GM21786 (cell line): ENCODE results near the gene MUC5AC.
"Not testable (repeated sequence)": the region's sequence is repeated elsewhere in the genome, so short reads cannot be mapped to it uniquely, and the experiment has no call there.

Experiments
- ATAC-seq: cut with Tn5 transposase; IDR thresholded peaks from one replicate; pipeline ENCODE4 v1.9.1; 2021; ENCODE audit not compliant: unreplicated experiment

The MUC5AC gene

GRCh38 chr11:1234771-1235305 lies 77.1 kb downstream of the MUC5AC start:
- ATAC-seq = no peak

DNA sequence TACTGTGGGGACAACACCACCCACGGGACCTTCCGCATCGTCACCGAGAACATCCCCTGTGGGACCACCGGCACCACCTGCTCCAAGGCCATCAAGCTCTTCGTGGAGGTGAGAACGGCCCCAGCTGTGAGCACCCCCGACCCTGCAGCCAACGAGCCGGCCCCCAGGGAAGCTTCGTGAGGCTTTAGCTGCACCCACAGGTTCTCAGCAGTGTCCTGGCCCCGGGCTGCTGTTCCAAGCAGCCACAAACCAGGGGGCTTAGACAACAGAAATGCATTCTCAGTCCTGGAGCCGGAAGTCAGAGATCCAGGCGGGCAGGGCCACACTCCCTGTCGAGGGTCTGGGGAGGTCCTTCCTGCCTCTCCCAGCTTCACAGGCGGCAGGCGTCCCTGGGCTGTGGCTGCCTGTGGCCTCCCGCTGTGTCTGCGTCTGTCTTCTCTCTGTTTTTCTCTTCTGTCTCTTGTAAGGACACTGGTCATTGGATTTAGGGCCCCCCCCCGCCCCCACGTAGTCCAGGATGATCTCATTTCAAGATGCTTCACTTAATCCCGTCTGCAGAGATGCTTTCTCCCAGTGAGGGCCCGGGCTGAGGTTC lies 77.7 kb downstream of the MUC5AC start:
- no peak for ATAC-seq

GRCh38 chr11:1235901-1236315 lies 78.2 kb downstream of the MUC5AC start:
- no peak for ATAC-seq

GRCh38 chr11:1236316-1237127 lies 78.8 kb downstream of the MUC5AC start:
- no peak for ATAC-seq

- no peak for ATAC-seq
Observed at GRCh38 chr11:1237128-1237580, 79.4 kb downstream of the MUC5AC start.

DNA sequence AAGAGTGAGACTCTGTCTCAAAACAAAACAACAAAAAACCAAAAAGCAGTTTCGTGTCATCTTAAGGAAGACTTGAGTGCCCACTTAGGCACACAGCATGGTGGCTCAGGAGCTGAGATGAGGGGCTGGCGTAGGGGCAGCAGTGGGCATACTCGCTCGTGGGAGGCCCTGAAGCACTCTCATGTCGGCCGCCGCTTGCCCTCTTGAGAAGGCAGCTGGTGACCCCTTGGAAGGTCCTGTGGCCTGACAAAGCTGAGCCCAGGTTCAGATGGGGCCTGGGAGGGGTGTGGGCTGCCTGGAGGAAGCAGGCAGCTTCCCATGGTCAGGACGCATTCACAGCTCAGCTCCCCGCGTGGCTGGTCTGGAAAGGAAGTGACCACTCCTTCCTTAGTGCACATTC lies 80.1 kb downstream of the MUC5AC start:
- ATAC-seq = no peak

- ATAC-seq = no peak
Observed at GRCh38 chr11:1238767-1239595, 81.2 kb downstream of the MUC5AC start.

DNA sequence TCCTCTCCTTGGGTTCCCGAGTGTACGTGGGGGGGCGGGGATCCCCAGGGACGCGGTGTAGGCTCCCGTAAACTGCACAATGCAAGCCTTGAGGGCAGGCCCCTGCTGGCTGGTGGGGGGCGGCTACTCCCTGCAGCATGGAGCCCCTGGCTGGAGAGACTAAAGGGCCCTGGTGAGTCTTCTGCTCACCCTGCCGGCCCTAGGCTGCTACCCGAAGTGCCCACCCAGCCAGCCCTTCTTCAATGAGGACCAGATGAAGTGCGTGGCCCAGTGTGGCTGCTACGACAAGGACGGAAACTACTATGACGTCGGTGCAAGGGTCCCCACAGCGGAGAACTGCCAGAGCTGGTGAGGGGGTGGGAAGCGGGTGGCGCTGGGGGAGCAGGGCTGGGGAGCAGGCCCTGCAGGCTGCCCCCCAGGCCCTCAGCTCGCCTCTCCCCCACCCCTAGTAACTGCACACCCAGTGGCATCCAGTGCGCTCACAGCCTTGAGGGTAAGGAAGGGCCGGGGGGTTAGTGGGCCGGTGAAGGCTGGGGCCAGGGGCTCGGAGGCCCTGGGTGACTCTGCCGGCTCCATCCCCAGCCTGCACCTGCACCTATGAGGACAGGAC lies 81.9 kb downstream of the MUC5AC start:
- ATAC-seq = no peak

DNA sequence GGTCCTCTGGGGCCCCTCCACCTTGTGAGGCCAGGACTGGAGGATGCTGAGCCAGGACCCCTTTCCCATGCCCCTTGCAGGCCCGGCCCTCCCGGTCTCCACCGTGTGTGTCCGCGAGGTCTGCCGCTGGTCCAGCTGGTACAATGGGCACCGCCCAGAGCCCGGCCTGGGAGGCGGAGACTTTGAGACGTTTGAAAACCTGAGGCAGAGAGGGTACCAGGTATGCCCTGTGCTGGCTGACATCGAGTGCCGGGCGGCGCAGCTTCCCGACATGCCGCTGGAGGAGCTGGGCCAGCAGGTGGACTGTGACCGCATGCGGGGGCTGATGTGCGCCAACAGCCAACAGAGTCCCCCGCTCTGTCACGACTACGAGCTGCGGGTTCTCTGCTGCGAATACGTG lies 83.0 kb downstream of the MUC5AC start:
- no peak for ATAC-seq

GRCh38 chr11:1241706-1242105 lies 84.0 kb downstream of the MUC5AC start:
- ATAC-seq = no peak

DNA sequence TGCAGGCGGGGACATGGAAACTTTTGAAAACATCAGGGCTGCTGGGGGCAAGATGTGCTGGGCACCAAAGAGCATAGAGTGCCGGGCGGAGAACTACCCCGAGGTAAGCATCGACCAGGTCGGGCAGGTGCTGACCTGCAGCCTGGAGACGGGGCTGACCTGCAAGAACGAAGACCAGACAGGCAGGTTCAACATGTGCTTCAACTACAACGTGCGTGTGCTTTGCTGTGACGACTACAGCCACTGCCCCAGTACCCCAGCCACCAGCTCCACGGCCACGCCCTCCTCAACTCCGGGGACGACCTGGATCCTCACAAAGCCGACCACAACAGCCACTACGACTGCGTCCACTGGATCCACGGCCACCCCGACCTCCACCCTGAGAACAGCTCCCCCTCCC lies 84.5 kb downstream of the MUC5AC start:
- ATAC-seq = no peak

- not testable (repeated sequence) for ATAC-seq
Observed at GRCh38 chr11:1242751-1243150, 85.0 kb downstream of the MUC5AC start.

GRCh38 chr11:1243521-1243920 lies 85.8 kb downstream of the MUC5AC start:
- not testable (repeated sequence) for ATAC-seq

- ATAC-seq = not testable (repeated sequence)
Observed at GRCh38 chr11:1244557-1244956, 86.8 kb downstream of the MUC5AC start.

GRCh38 chr11:1245717-1246116 lies 88.0 kb downstream of the MUC5AC start:
- not testable (repeated sequence) for ATAC-seq

GRCh38 chr11:1246301-1246700 lies 88.5 kb downstream of the MUC5AC start:
- ATAC-seq = not testable (repeated sequence)

- ATAC-seq = not testable (repeated sequence)
Observed at GRCh38 chr11:1247026-1247425, 89.3 kb downstream of the MUC5AC start.

GRCh38 chr11:1248951-1249350 lies 91.2 kb downstream of the MUC5AC start:
- ATAC-seq = not testable (repeated sequence)

DNA sequence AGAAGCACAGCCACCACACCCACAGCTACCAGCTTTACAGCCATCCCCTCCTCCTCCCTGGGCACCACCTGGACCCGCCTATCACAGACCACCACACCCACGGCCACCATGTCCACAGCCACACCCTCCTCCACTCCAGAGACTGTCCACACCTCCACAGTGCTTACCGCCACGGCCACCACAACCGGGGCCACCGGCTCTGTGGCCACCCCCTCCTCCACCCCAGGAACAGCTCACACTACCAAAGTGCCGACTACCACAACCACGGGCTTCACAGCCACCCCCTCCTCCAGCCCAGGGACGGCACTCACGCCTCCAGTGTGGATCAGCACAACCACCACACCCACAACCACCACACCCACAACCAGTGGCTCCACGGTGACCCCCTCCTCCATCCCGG lies 92.7 kb downstream of the MUC5AC start:
- ATAC-seq = not testable (repeated sequence)
